LNCaP clone FGC (cell line): Measurements from ENCODE around the gene KRT86.

Experiments used
- DNase-seq: peaks from one replicate; pipeline ENCODE4 v3.0.0-alpha.2; 2011; ENCODE audit warnings: low read depth
- H3K4me3 ChIP-seq: 2 replicates; pipeline ENCODE4 v1.5.1; 2011; ENCODE audit warnings: mild to moderate bottlenecking, low read depth, low read length, control low read depth
- TF ChIP-seq, protein P1 (sequence below): IDR thresholded peaks from 2 replicates; pipeline ENCODE4 v1.5.1; 2012; ENCODE audit warnings: mild to moderate bottlenecking; ENCODE audit not compliant: control insufficient read depth, insufficient read depth; ENCODE audit errors: extremely low read depth

The KRT86 gene

DNA sequence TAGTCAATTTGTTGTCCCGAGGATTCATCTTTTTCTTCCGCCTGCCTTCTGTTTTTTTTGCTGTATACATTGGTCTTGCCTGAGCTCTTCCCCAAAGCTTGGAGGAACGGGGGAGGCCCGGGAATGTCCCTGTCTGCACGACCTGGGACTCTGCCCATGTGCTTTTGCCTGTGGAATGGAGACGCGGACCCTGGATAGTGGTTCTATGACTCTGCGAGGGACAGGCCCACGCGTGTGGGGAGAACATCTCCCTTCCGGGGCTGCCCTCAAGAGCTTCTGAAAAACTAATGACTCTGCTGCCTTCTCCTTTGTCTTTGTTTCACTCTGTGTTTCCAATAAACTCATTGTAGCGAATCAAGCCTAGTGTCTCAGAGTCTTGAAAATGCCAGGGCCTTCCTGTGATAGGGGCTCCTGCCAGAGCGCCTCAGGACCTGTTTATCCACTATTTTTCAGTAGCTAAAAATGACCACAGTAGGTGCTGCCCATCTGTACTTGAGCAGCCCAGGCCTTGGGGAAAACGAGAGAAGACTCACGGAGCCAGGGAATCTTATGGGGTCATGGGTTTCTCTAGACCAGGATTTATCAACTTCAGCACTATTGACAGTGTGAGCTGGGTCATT lies 34.5 kb downstream of the KRT86 start:
- no peak overlapping the region for H3K4me3 ChIP-seq
- DNase-seq = no peak
- TF ChIP-seq, protein P1, sequence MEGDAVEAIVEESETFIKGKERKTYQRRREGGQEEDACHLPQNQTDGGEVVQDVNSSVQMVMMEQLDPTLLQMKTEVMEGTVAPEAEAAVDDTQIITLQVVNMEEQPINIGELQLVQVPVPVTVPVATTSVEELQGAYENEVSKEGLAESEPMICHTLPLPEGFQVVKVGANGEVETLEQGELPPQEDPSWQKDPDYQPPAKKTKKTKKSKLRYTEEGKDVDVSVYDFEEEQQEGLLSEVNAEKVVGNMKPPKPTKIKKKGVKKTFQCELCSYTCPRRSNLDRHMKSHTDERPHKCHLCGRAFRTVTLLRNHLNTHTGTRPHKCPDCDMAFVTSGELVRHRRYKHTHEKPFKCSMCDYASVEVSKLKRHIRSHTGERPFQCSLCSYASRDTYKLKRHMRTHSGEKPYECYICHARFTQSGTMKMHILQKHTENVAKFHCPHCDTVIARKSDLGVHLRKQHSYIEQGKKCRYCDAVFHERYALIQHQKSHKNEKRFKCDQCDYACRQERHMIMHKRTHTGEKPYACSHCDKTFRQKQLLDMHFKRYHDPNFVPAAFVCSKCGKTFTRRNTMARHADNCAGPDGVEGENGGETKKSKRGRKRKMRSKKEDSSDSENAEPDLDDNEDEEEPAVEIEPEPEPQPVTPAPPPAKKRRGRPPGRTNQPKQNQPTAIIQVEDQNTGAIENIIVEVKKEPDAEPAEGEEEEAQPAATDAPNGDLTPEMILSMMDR = no peak

DNA sequence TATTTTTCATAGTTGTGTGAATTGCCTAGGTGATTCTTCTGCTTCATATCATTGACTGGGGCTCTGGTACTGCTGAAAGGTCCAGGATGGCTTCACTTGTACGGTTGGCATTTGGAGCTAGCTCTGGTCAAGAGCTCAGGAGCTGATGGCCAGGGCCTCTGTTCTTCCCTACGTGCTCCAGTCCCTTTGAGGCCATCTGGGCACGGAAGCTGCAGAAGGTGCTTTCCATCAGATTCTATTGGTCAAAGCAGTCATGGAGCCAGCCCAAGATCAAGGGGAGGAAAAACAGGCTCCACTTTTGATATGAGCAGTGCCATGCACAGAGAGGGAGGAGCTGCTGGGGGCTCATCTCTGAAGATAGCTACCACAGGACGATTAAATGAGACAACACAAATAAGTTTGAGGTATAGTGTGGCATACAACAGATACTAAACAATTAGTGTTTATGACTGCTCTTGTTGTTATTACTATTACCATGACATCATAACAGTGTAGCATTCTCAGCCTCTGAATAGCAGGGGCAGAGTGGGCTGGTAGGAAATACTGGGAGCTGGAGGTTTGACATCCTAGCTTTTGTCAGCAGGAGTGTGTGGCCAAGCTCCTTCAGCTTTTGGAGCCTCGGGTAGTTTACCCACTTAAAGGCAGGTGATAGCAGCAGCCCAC lies 36.3 kb downstream of the KRT86 start:
- TF ChIP-seq, protein P1 = no peak
- H3K4me3 ChIP-seq = no peak overlapping the region
- no peak for DNase-seq

DNA sequence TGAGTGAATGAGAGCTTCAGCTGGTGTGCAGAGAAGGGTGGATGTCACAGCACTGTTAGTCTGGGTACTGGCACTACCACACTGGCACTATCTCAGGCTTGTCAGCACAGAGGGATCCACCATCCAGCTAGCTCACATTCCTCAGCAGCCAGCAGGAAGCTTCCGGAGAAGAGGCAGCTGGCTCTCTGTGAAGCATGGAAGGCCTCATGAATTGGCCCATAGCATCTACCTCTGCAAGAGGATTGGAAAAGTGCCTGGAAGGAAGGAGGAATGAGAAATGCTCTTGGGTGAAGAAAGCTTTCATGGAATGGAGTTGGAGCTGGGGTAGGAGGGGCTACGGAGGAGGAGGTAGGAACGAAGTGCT lies 36.8 kb downstream of the KRT86 start:
- DNase-seq = no peak
- TF ChIP-seq, protein P1 = no peak
- H3K4me3 ChIP-seq = no peak overlapping the region

DNA sequence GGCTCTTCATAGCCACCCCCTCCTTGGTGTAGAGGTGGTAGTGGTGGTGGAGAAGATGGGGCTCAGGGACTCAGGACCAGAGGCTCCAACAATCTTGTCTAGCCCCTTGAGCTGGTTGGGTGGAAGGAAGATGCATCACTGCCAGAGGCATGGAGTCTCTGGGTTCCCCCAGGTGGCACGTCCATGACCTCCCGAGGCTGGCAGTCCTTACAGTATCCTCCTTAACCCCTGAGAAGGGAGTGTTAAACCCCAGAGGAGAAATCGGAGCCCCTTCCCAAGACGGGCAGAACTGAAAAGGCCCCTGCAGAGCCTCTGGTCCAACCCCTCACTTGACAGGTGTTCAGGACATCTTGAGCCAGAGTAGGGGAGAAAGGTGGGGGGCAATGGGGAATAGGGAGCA lies 37.6 kb downstream of the KRT86 start:
- TF ChIP-seq, protein P1 = no peak
- DNase-seq = no peak
- no peak overlapping the region for H3K4me3 ChIP-seq

DNA sequence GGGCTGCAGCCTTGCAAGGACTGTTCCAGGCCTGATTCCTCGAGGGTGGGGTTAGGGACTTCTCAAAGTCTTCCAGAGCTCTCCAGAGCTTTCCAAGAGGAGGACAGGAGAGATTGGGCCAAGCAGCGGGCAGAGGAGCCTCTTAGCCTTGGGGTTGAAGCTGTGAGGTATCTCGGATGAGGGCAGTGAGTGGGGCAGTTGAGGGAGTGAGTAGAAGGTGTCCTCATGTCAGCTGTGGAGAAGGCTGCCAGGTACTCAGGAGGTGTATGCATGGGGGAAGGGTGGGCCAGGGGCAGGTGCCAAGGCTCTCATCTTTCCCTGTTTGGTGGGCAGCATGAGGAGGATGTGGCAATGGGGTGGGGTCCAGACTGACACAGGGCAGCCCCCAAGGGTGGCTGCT lies 39.0 kb downstream of the KRT86 start:
- no peak for DNase-seq
- TF ChIP-seq, protein P1 = no peak
- H3K4me3 ChIP-seq = no peak overlapping the region

DNA sequence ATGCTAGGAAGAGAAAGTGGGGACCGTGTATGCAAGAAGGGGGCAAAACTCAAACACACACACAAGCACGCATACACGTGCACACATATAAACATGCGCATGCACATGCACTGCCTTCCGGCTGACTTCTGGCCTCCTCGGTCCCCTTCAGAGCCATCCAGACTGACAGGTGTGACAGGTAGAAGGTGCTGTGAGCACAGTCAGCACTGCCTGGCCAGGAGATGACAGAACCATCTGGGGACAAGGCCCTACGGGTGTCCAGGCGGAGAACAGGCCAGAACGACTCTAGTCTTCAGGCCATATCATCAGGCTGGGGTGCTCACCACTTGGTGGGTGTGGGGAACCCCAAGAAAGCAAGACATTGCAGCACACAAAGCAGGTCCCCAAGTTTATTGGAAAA lies 39.5 kb downstream of the KRT86 start:
- H3K4me3 ChIP-seq = no peak overlapping the region
- no peak for DNase-seq
- TF ChIP-seq, protein P1 = no peak

DNA sequence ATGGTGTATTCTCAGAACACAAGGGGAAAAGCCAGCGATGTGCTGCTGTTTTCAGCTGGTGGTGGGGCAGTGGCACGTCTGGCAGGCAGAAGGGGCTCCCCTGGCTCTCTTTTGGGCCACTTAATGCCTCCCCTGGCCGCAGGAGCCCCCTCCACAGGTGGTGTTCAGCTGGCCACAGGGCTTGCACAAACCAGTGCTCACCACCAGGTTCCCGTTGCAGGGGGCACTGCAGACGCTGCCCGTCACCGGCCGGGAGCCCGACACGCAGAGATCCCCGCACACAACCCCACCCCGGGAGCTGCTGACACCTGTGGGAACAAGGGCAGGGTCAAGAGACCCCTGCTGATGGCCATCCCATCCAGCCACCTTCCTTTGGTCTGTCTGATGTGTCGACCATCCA lies 40.1 kb downstream of the KRT86 start:
- DNase-seq = no peak
- TF ChIP-seq, protein P1 = no peak
- no peak overlapping the region for H3K4me3 ChIP-seq
